GM12878 (cell line): ENCODE measurements around the gene DYNC2H1. TPM values are rescaled to one million over a fixed set of nuclear protein-coding genes. Genes with fewer than 3 reads are reported as not detected.

Source experiments
- ATAC-seq: fragments of 200-7000 bp; cut with Tn5 transposase; 3 replicates; pipeline ENCODE4 v1.9.1; 2020; ENCODE audit warnings: mild to moderate bottlenecking, moderate library complexity
- BruUV-seq: library from RNA; stranded (reverse); fragments of 400-500 nt; replicated peaks from 2 replicates; lab custom pipeline; 2021; lab: Mats Ljungman, UMichigan
- CTCF ChIA-PET: fragments of 300-600 bp; sonication (Branson Sonifier 250); formaldehyde crosslinking; extraction: SDS; loops from one replicate; lab custom pipeline; 2021; ENCODE audit warnings: inconsistent platforms; lab: Yijun Ruan, JAX
- POLR2A ChIA-PET: fragments of 350-600 bp; formaldehyde crosslinking; extraction: SDS; loops from one replicate; lab custom pipeline; 2021; ENCODE audit warnings: inconsistent platforms; lab: Charles Lee
- RAD21 ChIA-PET: fragments of 300-600 bp; sonication (Branson Sonifier 250); formaldehyde crosslinking; loops from one replicate; lab custom pipeline; 2023; ENCODE audit warnings: antibody characterized with exemption; ENCODE audit not compliant: unreplicated experiment; lab: Charles Lee
- SMC1A ChIA-PET: fragments of 300-600 bp; sonication (Branson Sonifier 250); formaldehyde crosslinking; loops from one replicate; lab custom pipeline; 2023; ENCODE audit not compliant: unreplicated experiment, uncharacterized antibody; lab: Charles Lee
- DNase-seq: peaks from one replicate; pipeline ENCODE4 v3.0.0-alpha.2; 2011; ENCODE audit warnings: low read depth, low spot score
- FAIRE-seq: peaks from 3 replicates; lab custom pipeline; 2011; peaks lifted over from hg19 to GRCh38; lab: Jason Lieb, UNC
- H2AFZ ChIP-seq: 2 replicates; pipeline ENCODE4 v1.6.0; 2011; ENCODE audit warnings: low read depth, low read length, control low read depth; ENCODE audit not compliant: control insufficient read depth
- H3K27ac ChIP-seq: 2 replicates; pipeline ENCODE4 v1.5.1; 2011; ENCODE audit warnings: control low read depth; ENCODE audit not compliant: control insufficient read depth, insufficient read depth
- H3K27me3 ChIP-seq, 2 experiments: replicated peaks in 1 of 2; 2 replicates each; pipeline versions ENCODE4 v1.6.0 to v1.6.1; 2011; ENCODE audit warnings: low read length in 1 of 2; ENCODE audit not compliant: control insufficient read depth in 2 of 2, insufficient read depth in 2 of 2
- H3K36me3 ChIP-seq, 2 experiments: 2 replicates each; pipeline ENCODE4 v1.5.1; 2011; ENCODE audit warnings: low read length in 1 of 2; ENCODE audit not compliant: control insufficient read depth in 2 of 2, insufficient read depth in 2 of 2
- H3K4me1 ChIP-seq: 2 replicates; pipeline ENCODE4 v1.6.1; 2011; ENCODE audit warnings: mild to moderate bottlenecking, low read length, moderate library complexity, mixed read lengths; ENCODE audit not compliant: control insufficient read depth, insufficient read depth
- H3K4me2 ChIP-seq: 2 replicates; pipeline ENCODE4 v1.6.0; 2011; ENCODE audit warnings: control low read depth; ENCODE audit not compliant: control insufficient read depth, insufficient read depth
- H3K4me3 ChIP-seq: fragments of 200-600 bp; sonication (generic); 2 replicates; pipeline ENCODE4 v1.5.1; 2016
- H3K79me2 ChIP-seq: 2 replicates; pipeline ENCODE4 v1.6.0; 2011; ENCODE audit warnings: low read length; ENCODE audit not compliant: control insufficient read depth, insufficient read depth
- H3K9ac ChIP-seq: 2 replicates; pipeline ENCODE4 v1.8.0; 2011; ENCODE audit warnings: low read length, control low read depth, mixed read lengths; ENCODE audit not compliant: control insufficient read depth, insufficient read depth
- H3K9me3 ChIP-seq: replicated peaks from 3 replicates; pipeline ENCODE4 v1.5.1; 2011; ENCODE audit warnings: mild to moderate bottlenecking, low read length; ENCODE audit not compliant: control insufficient read depth, insufficient read depth
- H4K20me1 ChIP-seq: 2 replicates; pipeline ENCODE4 v1.6.0; 2011; ENCODE audit not compliant: control insufficient read depth, insufficient read depth
- E2F4 ChIP-seq: IDR thresholded peaks from 2 replicates; pipeline ENCODE4 v1.6.1; 2012; ENCODE audit warnings: low read depth, low read length, improper control_type of control experiment
- FOXK2 ChIP-seq: fragments of 450-650 bp; IDR thresholded peaks from 2 replicates; pipeline ENCODE4 v1.6.1; 2017; ENCODE audit warnings: mild to moderate bottlenecking, moderate library complexity
- GABPA ChIP-seq: IDR thresholded peaks from 2 replicates; pipeline ENCODE4 v1.6.1; 2014; ENCODE audit warnings: antibody characterized with exemption, low read depth, mild to moderate bottlenecking, inconsistent platforms
- KAT2A ChIP-seq: conservative IDR thresholded peaks from 2 replicates; pipeline ENCODE4 v1.6.1; 2011; ENCODE audit warnings: low read depth, low read length; ENCODE audit not compliant: control insufficient read depth
- NR2C1 ChIP-seq: fragments of 450-650 bp; IDR thresholded peaks from 2 replicates; pipeline ENCODE4 v1.6.1; 2017; ENCODE audit warnings: antibody characterized with exemption, mild to moderate bottlenecking, moderate library complexity
- POLR2AphosphoS5 ChIP-seq: IDR thresholded peaks from 2 replicates; pipeline ENCODE4 v1.6.1; 2011; ENCODE audit warnings: mild to moderate bottlenecking, low read length, inconsistent platforms
- RFX5 ChIP-seq: IDR thresholded peaks from 2 replicates; pipeline ENCODE4 v1.6.1; 2011; ENCODE audit warnings: low read depth, low read length, improper control_type of control experiment
- SIN3A ChIP-seq: IDR thresholded peaks from 2 replicates; pipeline ENCODE4 v1.6.1; 2012; ENCODE audit warnings: low read depth, low read length, improper control_type of control experiment
- SKIL ChIP-seq: fragments of 450-650 bp; IDR thresholded peaks from 2 replicates; pipeline ENCODE4 v1.6.1; 2017; ENCODE audit warnings: mild to moderate bottlenecking, low read depth, inconsistent platforms; ENCODE audit not compliant: poor library complexity, severe bottlenecking
- STAT1 ChIP-seq: fragments of 450-650 bp; conservative IDR thresholded peaks from 2 replicates; pipeline ENCODE4 v1.6.1; 2014; ENCODE audit warnings: antibody characterized with exemption, mild to moderate bottlenecking
- ZSCAN29 ChIP-seq: fragments of 450-650 bp; IDR thresholded peaks from 2 replicates; pipeline ENCODE4 v1.6.1; 2017; ENCODE audit warnings: mild to moderate bottlenecking, moderate library complexity
- WGBS: methylation state at CpG from one replicate; pipeline ENCODE4 v1.1.6; 2016; ENCODE audit warnings: low lambda C conversion rate; ENCODE audit not compliant: insufficient replicate concordance, insufficient coverage; ENCODE audit errors: missing lambda C conversion rate; 5-methylcytosine and 5-hydroxymethylcytosine counted together
- in situ Hi-C: fragments of 300-500 bp; cut with MboI; formaldehyde crosslinking; loops from 9 replicates; pipeline ENCODE4 v1.14.3; 2018; ENCODE audit warnings: mixed read lengths
- intact Hi-C: fragments of 100-400 bp; cut with micrococcal nuclease; formaldehyde crosslinking; loops from one replicate; pipeline ENCODE4 v1.14.2; 2022; ENCODE audit not compliant: unreplicated experiment
- polyA plus RNA-seq, 11 experiments: library from polyadenylated mRNA; depleted of rRNA in 4 of 11; unstranded in 6 of 11; stranded (reverse) in 5 of 11; fragments of >200 nt; fragmentation: Nextera tagmentation in 4 of 11; fragmentation: Illumina TruSeq in 1 of 11; extraction: Ambion mirVana in 4 of 11; extraction: Trizol in 1 of 11; gene quantifications; 1 replicate in 1 of 11; 2 replicates in 10 of 11; pipeline versions ENCODE4 v1.2.1 to v1.2.3, GENCODE V29; 2011 to 2016; ENCODE audit warnings: inconsistent platforms in 2 of 11, missing spikeins in 2 of 11, low read depth in 1 of 11
- total RNA-seq, 4 experiments: library from RNA; depleted of rRNA in 3 of 4; stranded (reverse); fragments of >200 nt in 3 of 4; fragmentation: Illumina TruSeq in 1 of 4; extraction: Trizol in 1 of 4; gene quantifications; 2 replicates each; pipeline versions ENCODE4 v1.2.1 to v1.2.3, GENCODE V29; 2013 to 2021

Gene DYNC2H1
- total and polyA plus RNA-seq, 10 of the 15 experiments (the other 5 are each of a cell fraction or from before 2014, with no cell fraction given): 0.12 to 3.9 (median 0.23) TPM; not detected in 2

GRCh38 chr11:103340956-103341355, 231.7 kb downstream of the DYNC2H1 start:
- no peaks in the 10 kb centered on the region for H4K20me1 ChIP-seq
- H3K27me3 ChIP-seq: no peaks in the 10 kb centered on the region
- RAD21 ChIA-PET: no interaction called here
- H3K9me3 ChIP-seq: no peaks in the 10 kb centered on the region
- intact Hi-C loops (no loop called here), in situ Hi-C loops (no loop called here)
- H3K9ac ChIP-seq: no peak overlapping the region
- no peak overlapping the region for H2AFZ ChIP-seq
- no peaks in the 10 kb centered on the region for H3K36me3 ChIP-seq
- TF ChIP-seq E2F4 (no peak), GABPA (no peak), SIN3A (no peak), NR2C1 (no peak), FOXK2 (no peak)
- H3K27ac ChIP-seq: no peak overlapping the region
- FAIRE-seq: no peak
- SMC1A ChIA-PET: interaction anchor here (0.9 kb wide), 1 partner anchor 39 kb away, joined by 3 read pairs; no protein-coding TSS in a partner anchor
- POLR2A ChIA-PET: no interaction called here
- no peak for DNase-seq
- BruUV-seq: no TSS peak
- no peak overlapping the region for H3K4me2 ChIP-seq
- H3K79me2 ChIP-seq: no peaks in the 10 kb centered on the region
- ATAC-seq: no peak
- no peak overlapping the region for H3K4me3 ChIP-seq
- WGBS: 30% methylated on average over 1 of the region's 1 CpG
- CTCF ChIA-PET: no interaction called here
- H3K4me1 ChIP-seq: no peaks in the 10 kb centered on the region

GRCh38 chr11:103344886-103345285, 235.7 kb downstream of the DYNC2H1 start:
- Histone ChIP-seq H3K27me3 (no peaks in the 10 kb centered on the region), H3K4me2 (no peak overlapping the region), H3K9me3 (no peaks in the 10 kb centered on the region), H3K9ac (no peak overlapping the region), H3K79me2 (no peaks in the 10 kb centered on the region), H3K36me3 (no peaks in the 10 kb centered on the region), H2AFZ (no peak overlapping the region), H3K4me3 (no peak overlapping the region), H4K20me1 (no peaks in the 10 kb centered on the region), H3K27ac (no peak overlapping the region), H3K4me1 (no peaks in the 10 kb centered on the region)
- in situ Hi-C loops: no loop called here
- intact Hi-C loops: no loop called here
- no peak for DNase-seq
- no TSS peak for BruUV-seq
- ChIA-PET RAD21 (no interaction called here), SMC1A (no interaction called here), CTCF (interaction anchor here (0.6 to 1.6 kb wide), 2 partner anchors 20 to 753 kb away, joined by 4 read pairs; no protein-coding TSS in a partner anchor), POLR2A (no interaction called here)
- ATAC-seq: no peak
- FAIRE-seq: no peak
- WGBS: 1% methylated on average over 4 of the region's 4 CpGs
- TF ChIP-seq RFX5 (no peak), KAT2A (no peak), POLR2AphosphoS5 (no peak), ZSCAN29 (no peak), SKIL (no peak), STAT1 (no peak)
